Body of pancreas (tissue), 4 donors: Measurements from ENCODE around the gene HNRNPLL. TPM values are rescaled to one million over a fixed set of nuclear protein-coding genes. Genes with fewer than 3 reads are reported as not detected.
"Not testable (repeated sequence)": the region's sequence is repeated elsewhere in the genome, so short reads cannot be mapped to it uniquely, and the experiment has no call there.

ENCODE experiments used
- ATAC-seq: fragments of 150-250 bp; one replicate; pipeline ENCODE4 v1.9.1; 2016
- DNase-seq, 4 donors: peaks; one replicate each; pipeline ENCODE4 v3.0.0-alpha.2; 2019
- H3K27ac ChIP-seq, 4 donors: fragments of 200-600 bp; sonication (generic); 1 replicate in 3 of 4; 2 replicates in 1 of 4; pipeline versions ENCODE4 v1.5.1 to v1.6.1; 2016 to 2019; ENCODE audit warnings: mild to moderate bottlenecking in 1 of 4, mixed read lengths in 1 of 4, moderate library complexity in 1 of 4
- H3K27me3 ChIP-seq, 2 donors: fragments of 200-600 bp; sonication (generic); one replicate each; pipeline ENCODE4 v1.6.0; 2016; ENCODE audit warnings: mild to moderate bottlenecking in 1 of 2
- H3K36me3 ChIP-seq, 2 donors: fragments of 200-600 bp; sonication (generic); replicated peaks in 1 of 2; 2 replicates each; pipeline ENCODE4 v1.5.1; 2016; ENCODE audit warnings: low read depth in 2 of 2; ENCODE audit not compliant: insufficient read depth in 1 of 2
- H3K4me1 ChIP-seq: fragments of 200-600 bp; sonication (generic); one replicate; pipeline ENCODE4 v1.6.0; 2016
- H3K4me3 ChIP-seq, 2 donors: fragments of 200-600 bp; sonication (generic); 1 replicate in 1 of 2; 2 replicates in 1 of 2; pipeline ENCODE4 v1.5.1; 2016 to 2019
- H3K9me3 ChIP-seq, 3 donors: fragments of 200-600 bp; sonication (generic); 1 replicate in 2 of 3; 2 replicates in 1 of 3; pipeline ENCODE4 v1.5.1; 2016
- CTCF ChIP-seq, 7 experiments: fragments of 450-650 bp in 4 of 7; fragments of 200-600 bp in 3 of 7; sonication (generic) in 3 of 7; IDR thresholded peaks; one replicate each; pipeline ENCODE4 v1.5.1; 2016 to 2019; ENCODE audit warnings: antibody characterized with exemption in 7 of 7
- POLR2A ChIP-seq, 3 donors: fragments of 450-650 bp; IDR thresholded peaks; one replicate each; pipeline ENCODE4 v1.6.1; 2016; ENCODE audit warnings: antibody characterized with exemption in 3 of 3, mild to moderate bottlenecking in 2 of 3
- WGBS, 2 donors: methylation state at CpG; one replicate each; pipeline ENCODE4 v1.1.5; 2017; 5-methylcytosine and 5-hydroxymethylcytosine counted together
- intact Hi-C: fragments of 100-400 bp; cut with DNase I; formaldehyde crosslinking; loops from one replicate; pipeline ENCODE4 v1.15.1; 2023
- total RNA-seq, 2 donors: library from RNA; depleted of rRNA; stranded (reverse); fragments of >200 nt; gene quantifications; one replicate each; pipeline ENCODE4 v1.1.0, GENCODE V29; 2016

HNRNPLL gene
- total RNA-seq, 2 donors from 2014 or later = 21.8 to 22.4 TPM

- H3K27ac ChIP-seq = no peak overlapping the region
- WGBS, 2 donors = 54 to 63% methylated on average over 5 of the region's 5 CpGs
- H3K4me1 ChIP-seq = peaks cover 9% of the 10 kb centered on the region
- intact Hi-C loops = no loop called here
- H3K9me3 ChIP-seq = no peaks in the 10 kb centered on the region
- H3K36me3 ChIP-seq = no peaks in the 10 kb centered on the region
- no peak for TF ChIP-seq CTCF (IDR thresholded peaks at IDR 0.05)
- no peak for TF ChIP-seq POLR2A (IDR thresholded peaks at IDR 0.05)
- H3K4me3 ChIP-seq = no peak overlapping the region
- DNase-seq (peak in 2 of 4 donors; percentile 42 to 49), ATAC-seq (no peak)
- H3K27me3 ChIP-seq = no peaks in the 10 kb centered on the region
Measured at GRCh38 chr2:38540580-38541286, 62.0 kb downstream of the HNRNPLL start.

- ATAC-seq (no peak), DNase-seq (no peak)
- Histone ChIP-seq H3K9me3 (no peaks in the 10 kb centered on the region), H3K4me1 (peaks cover 12% of the 10 kb centered on the region), H3K4me3 (no peak overlapping the region), H3K27ac (no peak overlapping the region), H3K27me3 (no peaks in the 10 kb centered on the region), H3K36me3 (no peaks in the 10 kb centered on the region)
- no peak for TF ChIP-seq POLR2A (IDR thresholded peaks at IDR 0.05)
- TF ChIP-seq CTCF (IDR thresholded peaks at IDR 0.05) = no peak
- 77 to 78% methylated on average over 5 of the region's 5 CpGs for WGBS, 2 donors
- intact Hi-C loops = loop anchor here (10.0 kb wide), 1 partner anchor 206 kb away; no protein-coding TSS in a partner anchor
Measured at GRCh38 chr2:38539086-38539485, 63.6 kb downstream of the HNRNPLL start.

DNA sequence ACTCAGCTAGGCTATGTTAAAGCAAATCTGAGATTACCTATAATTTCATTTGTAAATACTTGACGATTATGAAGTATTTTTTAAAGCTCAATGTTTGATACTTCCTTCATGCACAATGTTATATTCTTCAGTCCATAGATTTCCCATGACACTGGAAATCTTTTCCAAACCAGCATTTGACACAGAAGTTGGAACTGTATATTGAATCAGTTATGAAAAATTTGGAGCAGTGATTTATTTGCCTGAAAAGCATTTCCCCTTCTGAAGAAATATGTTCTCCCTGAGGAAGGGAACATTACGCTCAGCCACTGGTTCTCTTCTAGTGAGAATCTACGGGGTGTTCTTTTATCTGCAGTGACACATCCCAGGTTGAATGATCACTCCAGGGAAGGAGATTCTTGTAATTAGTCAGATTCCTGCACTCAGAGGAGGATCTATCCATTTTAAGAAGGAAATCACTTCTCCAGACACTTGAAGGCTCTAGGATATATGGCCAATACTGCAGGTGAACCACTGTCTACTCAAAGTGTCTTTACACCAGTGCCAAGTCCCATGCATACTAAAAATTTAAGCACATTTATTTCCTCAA lies 64.7 kb downstream of the HNRNPLL start:
- ATAC-seq = no peak
- DNase-seq = no peak
- Histone ChIP-seq H3K4me3 (no peak overlapping the region), H3K36me3 (no peaks in the 10 kb centered on the region), H3K9me3 (no peaks in the 10 kb centered on the region), H3K27me3 (no peaks in the 10 kb centered on the region), H3K4me1 (peaks cover 12% of the 10 kb centered on the region), H3K27ac (no peak overlapping the region)
- WGBS, 2 donors = 61 to 86% methylated on average over 3 of the region's 3 CpGs
- TF ChIP-seq POLR2A (IDR thresholded peaks at IDR 0.05) (no peak), CTCF (IDR thresholded peaks at IDR 0.05) (no peak)
- intact Hi-C loops = loop anchor here (10.0 kb wide), 1 partner anchor 207 kb away; no protein-coding TSS in a partner anchor

DNA sequence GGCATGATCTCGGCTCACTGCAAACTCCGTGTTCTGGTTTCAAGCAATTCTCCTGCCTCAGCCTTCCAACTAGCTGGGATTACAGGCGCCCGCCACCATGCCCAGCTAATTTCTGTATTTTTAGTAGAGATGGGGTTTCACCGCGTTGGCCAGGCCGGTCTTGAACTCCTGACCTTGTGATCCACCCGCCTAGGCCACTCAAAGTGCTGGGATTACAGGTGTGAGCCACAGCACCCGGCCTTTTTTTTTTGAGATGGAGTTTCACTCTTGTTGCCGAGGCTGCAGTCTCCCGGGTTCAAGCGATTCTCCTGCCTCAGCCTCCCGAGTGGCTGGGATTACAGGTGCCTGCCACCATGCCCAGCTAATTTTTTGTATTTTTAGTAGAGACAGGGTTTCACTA lies 65.4 kb downstream of the HNRNPLL start:
- not testable (repeated sequence) for H3K36me3 ChIP-seq, H3K27ac ChIP-seq, DNase-seq, ATAC-seq, H3K4me3 ChIP-seq, H3K9me3 ChIP-seq, H3K27me3 ChIP-seq
- 89 to 90% methylated on average over 13 of the region's 13 CpGs for WGBS, 2 donors
- peaks cover 12% of the 10 kb centered on the region for H3K4me1 ChIP-seq
- intact Hi-C loops = loop anchor here (10.0 kb wide), 1 partner anchor 208 kb away; no protein-coding TSS in a partner anchor

- peak; percentile 93 for ATAC-seq
- no peak overlapping the region for H3K27ac ChIP-seq
Measured at GRCh38 chr2:38535744-38536506, 66.8 kb downstream of the HNRNPLL start.

More at GRCh38 chr2:38535744-38536506, 66.8 kb downstream of the HNRNPLL start:
- WGBS, 2 donors = 2 to 3% methylated on average over 22 to 53 of the region's 53 CpGs
- Histone ChIP-seq H3K4me3 (peak overlapping the region in 1 of 2 donors; percentile 18), H3K27me3 (no peaks in the 10 kb centered on the region), H3K4me1 (peaks cover 12% of the 10 kb centered on the region), H3K36me3 (no peaks in the 10 kb centered on the region), H3K9me3 (no peaks in the 10 kb centered on the region)
- peak; percentile 78 to 86 (median 81) for DNase-seq
- TF ChIP-seq CTCF (IDR thresholded peaks at IDR 0.05) (peak; percentile 78 to 92 (median 88)), POLR2A (IDR thresholded peaks at IDR 0.05) (no peak)
- intact Hi-C loops = loop anchor here (10.0 kb wide), 1 partner anchor 209 kb away; no protein-coding TSS in a partner anchor
